T-helper 1 cell treated with Interleukin-12 subunit alpha and Interleukin-12 subunit beta and Interleukin-4 antibody, amounts not matched to agents 30 μg/mL and 1 μg/mL, for 36 hours (primary cell): ENCODE results near the gene ARHGAP8.

Source experiments
- H3K27ac Mint-ChIP-seq: one replicate; pipeline ENCODE4 v1.8.0; 2021; ENCODE audit warnings: mild to moderate bottlenecking, mixed read lengths
- H3K27me3 Mint-ChIP-seq: one replicate; pipeline ENCODE4 v1.8.0; 2021; ENCODE audit warnings: low read depth, mixed read lengths
- H3K36me3 Mint-ChIP-seq: one replicate; pipeline ENCODE4 v1.8.0; 2021; ENCODE audit warnings: low read depth, mixed read lengths
- H3K4me1 Mint-ChIP-seq: one replicate; pipeline ENCODE4 v1.8.0; 2021; ENCODE audit warnings: low read depth, mixed read lengths
- H3K4me3 Mint-ChIP-seq: one replicate; pipeline ENCODE4 v1.8.0; 2021; ENCODE audit warnings: mild to moderate bottlenecking, moderate library complexity, mixed read lengths
- H3K9me3 Mint-ChIP-seq: one replicate; pipeline ENCODE4 v1.8.0; 2021; ENCODE audit warnings: mixed read lengths

ARHGAP8 gene

DNA sequence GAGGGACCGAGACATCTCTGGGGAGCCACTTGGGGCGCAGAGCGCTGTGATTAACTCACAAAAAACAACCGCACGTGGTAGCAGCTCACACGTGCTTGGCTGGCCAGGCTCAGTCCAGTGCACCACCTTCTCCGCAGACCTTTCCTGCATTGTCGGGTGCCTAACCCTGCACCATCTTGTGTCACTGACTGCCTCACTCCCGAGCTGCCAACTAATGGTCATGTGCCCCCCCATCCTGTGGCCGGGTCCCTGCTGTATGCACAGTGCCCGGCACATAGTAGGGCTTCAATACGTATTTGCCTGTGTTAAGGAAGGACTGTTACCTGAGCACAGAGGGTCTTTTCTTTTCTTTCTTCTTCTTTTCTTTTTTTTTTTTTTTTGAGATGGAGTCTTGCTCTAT is 71.9 kb downstream of the ARHGAP8 start:
- Mint-ChIP-seq H3K36me3 (no peaks in the 10 kb centered on the region), H3K4me3 (no peak overlapping the region), H3K27me3 (no peaks in the 10 kb centered on the region), H3K27ac (no peak overlapping the region), H3K9me3 (no peaks in the 10 kb centered on the region), H3K4me1 (no peaks in the 10 kb centered on the region)

DNA sequence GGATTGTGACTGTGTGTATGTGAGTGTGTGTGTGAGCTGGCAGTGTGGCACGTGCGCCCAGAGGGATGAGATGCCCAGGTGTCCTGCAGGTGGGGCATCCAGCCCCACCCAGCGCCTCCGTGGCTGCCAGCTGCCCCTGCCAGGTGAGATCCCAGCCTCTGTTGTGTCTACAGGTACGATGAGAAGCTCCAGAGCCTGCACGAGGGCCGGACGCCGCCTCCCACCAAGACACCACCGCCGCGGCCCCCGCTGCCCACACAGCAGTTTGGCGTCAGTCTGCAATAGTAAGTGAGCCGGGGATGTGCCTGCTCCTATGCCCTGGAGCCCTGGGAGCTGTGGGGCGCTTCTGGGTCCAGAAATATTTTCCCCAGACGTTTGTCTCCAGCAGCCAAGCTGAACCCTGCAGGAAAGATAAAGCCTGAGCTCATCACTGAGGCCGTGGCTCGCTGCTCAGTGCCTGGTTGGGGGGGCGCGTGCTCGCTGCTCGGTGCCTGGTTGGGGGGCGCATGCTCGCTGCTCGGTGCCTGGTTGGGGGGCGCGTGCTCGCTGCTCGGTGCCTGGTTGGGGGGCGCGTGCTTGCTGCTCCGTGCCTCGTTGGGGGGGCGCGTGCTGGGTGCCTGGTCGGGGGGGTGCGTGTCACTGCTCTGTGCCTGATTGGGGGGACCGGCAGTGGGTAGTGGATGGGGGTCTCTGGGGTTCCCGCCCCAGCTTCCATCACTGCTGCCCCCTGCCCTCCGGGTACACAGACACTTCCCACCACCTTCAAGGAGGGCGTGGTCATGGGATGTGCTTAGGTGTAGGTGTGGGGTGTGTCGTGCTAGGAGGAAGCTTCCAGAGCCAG is 73.2 kb downstream of the ARHGAP8 start:
- Mint-ChIP-seq H3K27ac (no peak overlapping the region), H3K9me3 (no peaks in the 10 kb centered on the region), H3K4me3 (no peak overlapping the region), H3K36me3 (no peaks in the 10 kb centered on the region), H3K4me1 (no peaks in the 10 kb centered on the region), H3K27me3 (no peaks in the 10 kb centered on the region)

DNA sequence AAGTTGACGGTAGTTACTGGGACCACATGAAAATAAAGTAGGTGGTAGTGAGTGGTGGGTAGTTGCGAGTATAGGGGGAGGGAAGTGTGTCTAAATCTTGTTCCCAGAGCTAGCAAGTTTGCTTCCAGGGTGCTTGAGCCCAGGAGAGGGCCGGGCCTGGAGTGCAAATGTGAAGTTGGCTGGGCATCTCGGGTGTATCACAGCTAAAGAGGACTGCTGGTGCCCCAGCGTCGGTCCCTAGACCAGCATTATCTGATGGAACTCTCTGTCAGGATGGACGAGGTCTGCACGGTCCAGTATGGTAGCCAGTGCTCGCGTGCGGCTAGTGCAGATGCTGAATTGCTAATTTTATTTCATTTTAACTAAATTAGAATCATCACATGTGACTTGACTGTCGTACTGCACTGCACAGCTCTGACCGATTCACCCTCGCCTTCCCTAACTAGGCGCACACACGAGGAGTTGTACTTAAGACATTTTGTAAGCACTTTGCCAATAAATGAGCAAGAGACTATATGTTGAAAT is 75.4 kb downstream of the ARHGAP8 start:
- Mint-ChIP-seq H3K4me1 (no peaks in the 10 kb centered on the region), H3K4me3 (no peak overlapping the region), H3K27ac (no peak overlapping the region)

DNA sequence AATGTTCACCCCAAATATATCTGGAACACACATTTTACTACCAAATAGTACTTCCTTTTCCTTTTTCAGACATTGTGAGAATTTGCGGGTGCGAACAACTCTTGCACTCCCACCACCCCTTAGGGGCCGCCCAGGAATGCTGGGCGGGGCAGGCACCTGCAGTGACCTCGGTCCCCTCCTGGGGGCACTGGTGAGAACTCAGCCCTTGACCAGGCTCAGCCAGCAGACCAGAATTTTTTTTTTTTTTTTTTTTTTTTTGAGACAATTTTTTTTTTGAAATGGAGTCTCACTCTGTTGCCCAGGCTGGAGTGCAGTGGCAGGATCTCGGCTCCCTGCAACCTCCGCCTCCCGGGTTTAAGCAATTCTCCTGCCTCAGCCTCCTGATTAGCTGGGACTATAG is 75.8 kb downstream of the ARHGAP8 start:
- peaks cover 3% of the 10 kb centered on the region for H3K9me3 Mint-ChIP-seq
- H3K36me3 Mint-ChIP-seq = no peaks in the 10 kb centered on the region
- no peaks in the 10 kb centered on the region for H3K4me1 Mint-ChIP-seq
- H3K27ac Mint-ChIP-seq = no peak overlapping the region
- no peak overlapping the region for H3K4me3 Mint-ChIP-seq
- no peaks in the 10 kb centered on the region for H3K27me3 Mint-ChIP-seq

More for the DNA sequence above, 75.4 kb downstream of the ARHGAP8 start:
- Mint-ChIP-seq H3K36me3 (no peaks in the 10 kb centered on the region), H3K27me3 (no peaks in the 10 kb centered on the region), H3K9me3 (no peaks in the 10 kb centered on the region)

DNA sequence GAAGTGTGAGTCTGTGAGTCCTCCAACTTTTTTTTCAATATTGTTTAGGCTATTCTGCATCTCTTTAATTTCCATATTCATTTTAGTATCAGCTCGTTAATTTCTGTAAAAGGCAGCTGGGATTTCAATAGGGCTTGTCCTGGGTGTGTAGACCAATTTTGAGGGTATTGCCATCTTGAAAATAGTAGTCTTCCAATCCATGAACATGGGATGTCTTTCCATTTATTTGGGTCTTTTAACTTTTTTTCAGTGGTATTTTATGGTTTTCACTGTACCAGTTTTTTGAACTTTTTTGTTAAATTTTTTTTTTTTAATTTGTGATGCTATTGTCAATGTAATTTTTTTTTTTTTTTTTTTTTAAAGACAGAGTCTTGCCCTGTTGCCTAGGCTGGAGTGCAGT is 79.5 kb downstream of the ARHGAP8 start:
- Mint-ChIP-seq H3K4me1 (no peaks in the 10 kb centered on the region), H3K27me3 (no peaks in the 10 kb centered on the region), H3K36me3 (no peaks in the 10 kb centered on the region), H3K27ac (no peak overlapping the region), H3K9me3 (peaks cover 8% of the 10 kb centered on the region), H3K4me3 (no peak overlapping the region)

DNA sequence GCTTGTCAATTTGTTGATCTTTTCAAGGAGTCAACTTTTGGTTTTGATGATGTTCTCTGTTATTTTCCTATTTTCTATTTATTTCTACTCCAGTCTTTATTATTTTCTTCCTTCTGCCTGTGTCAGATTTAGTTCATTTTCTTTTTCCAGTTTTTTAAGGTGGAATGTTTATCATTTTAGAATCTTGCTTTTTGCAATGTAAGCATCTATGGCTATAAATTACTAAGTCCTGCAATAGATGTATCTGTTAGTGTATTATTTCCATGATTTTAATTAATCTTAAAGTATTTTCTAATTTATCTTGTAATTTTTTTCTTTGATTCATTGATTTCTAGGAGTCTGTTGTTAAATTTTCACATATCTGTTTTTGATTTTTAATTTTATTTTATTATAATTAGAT is 81.7 kb downstream of the ARHGAP8 start:
- peaks cover 8% of the 10 kb centered on the region for H3K9me3 Mint-ChIP-seq
- H3K4me1 Mint-ChIP-seq = no peaks in the 10 kb centered on the region
- H3K27ac Mint-ChIP-seq = no peak overlapping the region
- H3K4me3 Mint-ChIP-seq = no peak overlapping the region
- H3K36me3 Mint-ChIP-seq = no peaks in the 10 kb centered on the region
- H3K27me3 Mint-ChIP-seq = no peaks in the 10 kb centered on the region

DNA sequence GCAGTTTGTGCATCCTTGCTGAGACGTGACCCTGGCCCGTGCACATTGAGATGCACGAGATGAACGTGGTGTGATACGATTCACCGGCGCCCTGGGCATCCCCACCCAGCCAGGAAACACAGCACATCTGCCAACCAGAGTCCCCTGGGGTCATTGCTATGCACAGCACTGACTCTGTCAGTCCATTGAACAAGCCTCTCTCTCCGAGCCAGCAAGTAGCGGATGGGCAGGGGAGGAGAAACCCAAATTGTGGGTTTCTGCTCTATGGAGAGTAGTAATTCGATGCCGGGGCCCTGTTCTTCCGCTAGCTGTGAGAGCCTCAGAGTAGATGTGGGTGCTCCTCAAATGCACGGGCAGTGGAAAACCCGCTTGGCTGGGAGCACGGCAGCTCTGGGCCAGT is 85.1 kb downstream of the ARHGAP8 start:
- no peaks in the 10 kb centered on the region for H3K4me1 Mint-ChIP-seq
- H3K9me3 Mint-ChIP-seq = peaks cover 8% of the 10 kb centered on the region
- no peaks in the 10 kb centered on the region for H3K36me3 Mint-ChIP-seq
- no peaks in the 10 kb centered on the region for H3K27me3 Mint-ChIP-seq
- no peak overlapping the region for H3K27ac Mint-ChIP-seq
- no peak overlapping the region for H3K4me3 Mint-ChIP-seq

DNA sequence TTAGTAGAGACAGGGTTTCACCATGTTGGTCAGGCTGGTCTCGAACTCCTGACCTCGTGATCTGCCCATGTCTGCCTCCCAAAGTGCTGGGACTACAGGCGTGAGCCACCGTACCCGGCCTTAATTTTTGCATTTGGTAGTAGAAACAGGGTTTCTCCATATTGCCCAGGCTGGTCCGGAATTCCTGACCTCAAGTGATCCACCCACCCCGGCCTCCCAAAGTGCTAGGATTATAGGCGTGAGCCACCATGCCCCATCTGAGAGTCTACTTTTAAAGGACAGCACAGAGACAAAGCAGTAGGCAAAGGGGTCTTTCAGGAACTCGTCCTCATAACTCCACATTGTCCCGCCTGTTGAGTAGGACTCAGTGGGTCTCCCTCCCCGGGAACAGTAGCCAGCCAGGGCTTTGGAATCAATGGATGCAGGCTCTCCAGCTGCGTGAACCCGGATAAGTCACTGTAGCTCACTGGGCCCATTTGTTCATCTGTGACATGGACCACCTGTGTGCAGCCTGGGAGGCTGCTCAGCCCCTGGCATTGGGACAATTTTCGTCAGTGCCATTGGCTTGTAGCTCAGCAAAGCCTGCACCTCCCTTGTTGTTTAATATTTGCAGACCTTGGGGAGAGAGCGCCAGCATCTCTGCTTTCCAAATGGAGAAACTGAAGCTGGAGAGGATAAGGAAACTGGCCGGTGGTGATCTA is 86.1 kb downstream of the ARHGAP8 start:
- Mint-ChIP-seq H3K27me3 (no peaks in the 10 kb centered on the region), H3K4me3 (no peak overlapping the region), H3K9me3 (peaks cover 5% of the 10 kb centered on the region), H3K27ac (no peak overlapping the region), H3K4me1 (no peaks in the 10 kb centered on the region), H3K36me3 (no peaks in the 10 kb centered on the region)

DNA sequence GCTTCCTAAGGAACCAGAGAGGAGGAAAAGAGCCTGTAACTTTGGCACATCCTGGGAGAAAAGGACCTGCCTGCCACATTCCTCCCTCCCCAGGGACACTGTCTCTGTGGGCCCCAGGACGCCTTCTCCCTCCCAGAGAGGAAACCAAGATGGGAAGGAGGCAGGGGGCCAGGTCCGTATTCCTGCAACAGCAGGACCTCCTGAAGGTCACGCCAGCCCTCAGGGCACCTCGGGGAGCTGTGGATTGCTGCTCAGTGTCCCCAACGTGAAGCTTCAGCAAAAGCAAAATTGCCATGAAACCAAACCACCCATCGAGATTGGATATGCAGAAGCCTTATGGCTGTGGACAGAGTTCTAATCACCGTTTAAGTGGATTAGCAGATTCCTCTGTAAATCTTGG is 86.7 kb downstream of the ARHGAP8 start:
- Mint-ChIP-seq H3K4me3 (no peak overlapping the region), H3K27ac (no peak overlapping the region), H3K36me3 (no peaks in the 10 kb centered on the region), H3K27me3 (no peaks in the 10 kb centered on the region), H3K9me3 (peaks cover 5% of the 10 kb centered on the region), H3K4me1 (no peaks in the 10 kb centered on the region)

DNA sequence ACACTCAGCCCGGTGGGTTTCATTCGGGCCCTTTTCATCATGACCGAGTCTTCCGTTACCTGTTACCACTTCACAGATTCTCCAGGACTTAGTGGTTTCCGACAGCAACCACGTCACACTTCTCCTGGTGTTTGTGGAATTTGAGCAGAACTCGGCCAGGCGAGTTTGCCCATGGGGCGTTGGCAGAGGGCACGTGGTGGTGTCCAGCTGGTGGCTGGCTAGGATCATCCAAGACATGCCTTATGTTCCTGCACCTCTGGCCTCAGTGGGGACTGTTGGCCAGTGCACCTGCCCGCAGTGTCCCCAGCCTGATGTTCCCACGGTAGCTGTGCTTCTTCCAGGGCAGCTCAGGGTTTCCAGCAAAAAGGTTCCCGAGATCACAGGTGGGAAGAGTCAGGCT is 87.3 kb downstream of the ARHGAP8 start:
- Mint-ChIP-seq H3K9me3 (peaks cover 2% of the 10 kb centered on the region), H3K27ac (no peak overlapping the region), H3K4me1 (no peaks in the 10 kb centered on the region), H3K4me3 (no peak overlapping the region), H3K36me3 (no peaks in the 10 kb centered on the region), H3K27me3 (no peaks in the 10 kb centered on the region)

DNA sequence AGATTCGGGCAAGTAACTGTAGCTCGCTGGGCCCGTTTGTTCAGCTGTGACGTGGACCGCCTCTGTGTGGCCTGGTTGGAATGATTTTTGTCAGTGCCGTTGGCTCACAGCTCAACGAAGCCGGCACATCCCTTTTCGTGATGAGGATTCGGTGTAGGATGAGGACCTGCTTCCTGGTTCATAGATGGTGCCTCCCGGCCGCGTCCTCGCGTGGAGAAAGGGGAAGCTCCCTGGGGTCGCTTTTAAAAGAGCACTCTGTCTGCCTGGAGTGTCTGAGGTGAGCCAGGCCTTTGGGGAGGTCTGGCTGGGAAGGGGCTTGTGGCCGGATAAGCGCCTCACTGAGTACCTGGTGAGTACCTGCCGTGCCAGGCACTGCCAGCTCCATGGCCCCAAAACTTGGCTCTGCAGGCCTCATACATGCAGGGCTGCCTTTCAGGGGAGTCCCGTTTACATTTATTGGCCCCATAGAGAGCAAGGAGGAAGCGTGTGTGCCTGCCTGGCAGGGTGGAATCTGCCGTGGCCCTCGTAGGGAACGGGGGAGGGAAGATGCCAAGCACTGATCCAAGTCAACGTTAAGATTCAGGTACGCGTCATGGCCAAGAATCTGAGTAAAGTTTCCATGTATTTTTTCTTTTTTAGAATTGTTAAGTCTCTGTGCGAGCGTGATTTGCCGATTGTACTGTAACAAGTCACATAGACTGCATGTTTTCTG is 88.4 kb downstream of the ARHGAP8 start:
- Mint-ChIP-seq H3K36me3 (no peaks in the 10 kb centered on the region), H3K4me1 (no peaks in the 10 kb centered on the region), H3K27ac (no peak overlapping the region), H3K27me3 (no peaks in the 10 kb centered on the region), H3K4me3 (no peak overlapping the region), H3K9me3 (no peaks in the 10 kb centered on the region)

DNA sequence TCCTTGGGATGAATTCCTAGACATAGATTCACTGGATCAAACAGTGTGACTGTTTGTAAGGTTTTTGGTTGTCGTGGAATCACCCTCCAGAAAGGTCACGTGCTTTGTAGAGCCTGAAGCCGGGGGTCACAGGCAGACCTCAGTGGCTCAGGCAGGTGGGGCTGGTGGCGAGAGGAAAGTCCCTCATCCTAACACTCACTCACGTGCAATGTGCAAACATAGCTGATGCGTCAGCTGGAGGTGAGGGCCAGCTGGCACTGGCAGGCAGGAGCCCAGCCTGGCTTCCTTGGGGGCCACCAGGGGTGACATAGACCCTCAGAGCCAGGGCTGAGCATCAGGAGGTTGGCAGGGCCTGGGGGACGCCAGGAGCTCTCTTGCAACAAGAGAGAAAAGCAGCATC is 90.0 kb downstream of the ARHGAP8 start:
- Mint-ChIP-seq H3K4me3 (no peak overlapping the region), H3K36me3 (no peaks in the 10 kb centered on the region), H3K27ac (no peak overlapping the region), H3K4me1 (no peaks in the 10 kb centered on the region), H3K27me3 (no peaks in the 10 kb centered on the region), H3K9me3 (no peaks in the 10 kb centered on the region)

DNA sequence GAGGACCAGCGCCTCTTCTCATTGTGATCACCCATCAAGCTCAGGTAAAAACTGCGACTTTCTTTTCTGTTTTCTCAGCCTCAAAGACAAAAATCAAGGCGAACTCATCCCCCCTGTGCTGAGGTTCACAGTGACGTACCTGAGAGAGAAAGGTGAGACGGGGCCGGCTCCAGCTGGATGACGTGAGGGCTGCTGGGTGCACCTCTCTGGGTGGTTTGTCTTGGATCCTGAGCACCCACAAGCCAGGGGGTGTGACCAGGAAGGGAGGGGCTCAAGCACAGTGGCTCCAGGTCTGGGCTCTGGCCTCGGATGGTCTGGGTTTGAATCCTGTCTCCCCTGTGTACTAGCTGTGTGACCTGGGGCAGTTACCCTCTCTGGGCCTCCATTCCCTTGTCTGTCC is 92.8 kb downstream of the ARHGAP8 start:
- H3K27ac Mint-ChIP-seq = no peak overlapping the region
- no peak overlapping the region for H3K4me3 Mint-ChIP-seq
- H3K27me3 Mint-ChIP-seq = no peaks in the 10 kb centered on the region
- H3K9me3 Mint-ChIP-seq = no peaks in the 10 kb centered on the region
- H3K36me3 Mint-ChIP-seq = no peaks in the 10 kb centered on the region
- no peaks in the 10 kb centered on the region for H3K4me1 Mint-ChIP-seq

DNA sequence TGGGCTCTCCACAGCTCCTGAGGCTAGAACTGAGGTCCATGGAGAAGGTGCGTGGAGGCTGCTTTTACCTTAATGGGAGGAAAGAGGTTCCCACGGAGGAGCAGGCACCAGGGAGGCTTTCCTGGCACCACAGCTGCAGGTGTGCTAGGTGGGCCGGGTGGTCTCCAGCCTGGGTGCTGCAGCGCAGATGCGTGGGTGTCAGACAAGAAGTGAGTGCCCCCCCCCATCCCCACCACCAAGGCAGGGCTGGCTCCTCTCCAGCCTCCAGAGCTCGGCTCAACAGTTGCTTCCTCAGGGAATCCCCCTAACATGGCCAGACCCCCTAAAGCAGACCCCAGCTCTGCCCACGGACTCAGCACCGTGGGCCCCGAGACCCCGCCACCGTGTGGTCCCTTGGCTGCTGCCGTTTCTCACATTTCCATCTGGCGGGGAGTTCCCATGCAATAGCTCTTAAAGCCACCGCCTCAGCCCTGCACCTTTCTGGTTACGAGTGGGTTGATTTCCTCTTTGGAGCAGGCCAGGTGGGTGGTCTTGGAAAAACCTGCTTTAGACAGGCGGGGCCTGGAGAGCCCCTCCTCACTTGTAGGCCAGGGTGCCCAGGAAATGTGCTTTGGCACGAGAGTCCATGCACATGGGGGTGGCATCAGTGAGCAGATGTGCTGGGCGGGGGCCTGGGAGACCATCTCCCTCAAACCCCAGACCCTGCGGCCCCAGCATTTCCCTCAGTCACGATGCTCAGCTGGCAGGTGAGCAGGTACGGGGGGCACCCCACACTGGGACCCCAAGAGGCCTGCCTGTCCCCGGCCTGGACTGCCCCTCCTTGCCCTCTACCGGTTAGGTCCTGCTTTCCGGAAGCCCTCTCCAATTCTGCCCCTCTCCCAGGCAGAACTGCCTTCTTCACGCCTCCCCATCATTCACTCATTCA is 93.7 kb downstream of the ARHGAP8 start:
- no peak overlapping the region for H3K4me3 Mint-ChIP-seq
- H3K36me3 Mint-ChIP-seq = no peaks in the 10 kb centered on the region
- no peaks in the 10 kb centered on the region for H3K9me3 Mint-ChIP-seq
- H3K27me3 Mint-ChIP-seq = no peaks in the 10 kb centered on the region
- no peaks in the 10 kb centered on the region for H3K4me1 Mint-ChIP-seq
- no peak overlapping the region for H3K27ac Mint-ChIP-seq
